HG02642 (cell line): ENCODE data around the gene APOM.
A peak's percentile ranks its signal among the peaks of the same experiment; 100 is the strongest.

Source experiments
- ATAC-seq: cut with Tn5 transposase; IDR thresholded peaks from one replicate; pipeline ENCODE4 v1.9.1; 2021; ENCODE audit warnings: mild to moderate bottlenecking; ENCODE audit not compliant: unreplicated experiment, poor library complexity

Gene APOM

DNA sequence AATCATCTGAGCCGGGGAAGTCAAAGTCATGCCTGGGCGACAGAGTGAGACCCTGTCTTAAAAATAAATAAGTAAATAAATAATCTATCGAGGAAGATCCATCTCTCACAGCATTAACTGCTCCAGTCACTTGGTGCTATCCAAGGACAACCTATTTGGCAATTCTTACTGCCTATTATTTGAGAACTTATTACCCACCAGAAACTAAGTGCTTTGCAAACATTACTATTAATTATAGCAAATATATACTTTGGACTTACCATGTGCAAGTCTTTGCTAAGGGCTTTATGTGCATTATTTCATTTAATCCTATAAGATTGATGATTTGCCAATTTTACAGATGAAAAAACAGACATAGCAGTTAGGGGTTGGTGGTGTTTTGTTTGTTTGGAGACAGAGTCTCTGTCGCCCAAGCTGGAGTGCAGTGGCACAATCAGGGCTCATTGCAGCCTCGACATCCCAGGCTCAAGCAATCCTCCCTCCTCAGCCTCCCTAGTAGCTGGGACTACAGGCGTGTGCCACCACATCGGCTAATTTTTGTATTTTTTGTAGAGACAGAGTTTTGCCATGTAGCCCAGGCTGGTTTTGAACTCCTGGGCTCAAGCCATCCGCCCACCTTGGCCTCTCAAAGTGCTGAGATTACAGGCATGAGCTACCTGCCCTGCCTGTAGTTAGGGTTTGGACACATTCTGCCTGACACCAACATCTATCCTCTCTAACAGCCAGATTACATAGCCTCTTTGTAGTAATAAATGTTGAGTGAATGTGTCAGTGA lies 933 bp upstream of the APOM start:
- no peak for ATAC-seq

DNA sequence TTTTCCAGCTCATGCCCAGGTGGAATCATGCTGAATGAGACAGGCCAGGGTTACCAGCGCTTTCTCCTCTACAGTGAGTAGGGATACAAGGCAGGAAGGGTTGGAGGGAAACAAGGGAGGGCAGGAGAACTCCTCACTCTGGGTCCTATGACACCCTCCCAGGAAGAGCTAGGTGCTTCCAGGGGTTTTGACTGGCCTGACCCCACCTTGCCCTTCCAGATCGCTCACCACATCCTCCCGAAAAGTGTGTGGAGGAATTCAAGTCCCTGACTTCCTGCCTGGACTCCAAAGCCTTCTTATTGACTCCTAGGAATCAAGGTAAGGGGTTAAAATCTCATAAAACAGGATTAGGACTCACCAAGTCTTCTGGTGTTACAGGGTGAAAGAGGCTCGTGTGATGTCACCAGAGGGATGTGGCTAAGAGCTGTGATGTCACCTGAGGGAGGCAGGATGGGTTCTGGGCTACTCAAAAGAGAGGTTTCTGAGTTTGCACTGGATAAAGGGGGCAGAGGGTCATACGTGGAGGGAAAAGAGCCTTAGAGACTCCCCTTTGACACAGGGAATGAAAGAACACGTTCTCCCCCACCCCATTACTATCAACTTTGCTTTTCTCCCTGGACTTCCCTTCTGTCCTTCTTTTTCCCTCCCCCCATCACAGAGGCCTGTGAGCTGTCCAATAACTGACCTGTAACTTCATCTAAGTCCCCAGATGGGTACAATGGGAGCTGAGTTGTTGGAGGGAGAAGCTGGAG lies 1.9 kb downstream of the APOM start:
- no peak for ATAC-seq

DNA sequence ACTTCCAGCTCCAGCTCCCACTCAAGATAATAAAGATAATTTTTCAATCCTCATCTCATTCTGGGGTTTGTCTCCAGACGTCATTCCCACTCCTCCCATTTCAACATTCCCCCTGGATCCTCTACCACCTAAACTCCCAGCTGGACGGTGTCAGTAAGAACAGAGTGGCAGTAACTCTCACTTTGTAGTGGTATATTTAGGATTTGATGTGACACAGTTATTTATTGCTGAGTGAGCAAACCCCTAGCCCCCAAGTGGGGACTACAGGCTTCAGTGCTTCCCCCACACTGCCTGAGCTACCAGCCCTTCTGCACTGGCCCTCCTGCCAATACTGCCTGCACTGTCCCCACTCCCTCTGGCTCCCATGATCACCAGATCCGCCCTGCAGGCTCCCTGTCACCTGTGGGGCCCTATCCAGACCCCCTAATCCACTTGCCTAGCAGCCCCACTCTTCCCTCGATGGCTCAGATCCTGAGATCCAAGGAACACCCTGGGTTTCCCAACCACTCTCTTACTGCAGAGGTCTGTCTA lies 2.5 kb downstream of the APOM start:
- no peak for ATAC-seq

GRCh38 chr6:31658983-31659648 lies 3.4 kb downstream of the APOM start:
- ATAC-seq = no peak

GRCh38 chr6:31659649-31660380 lies 4.1 kb downstream of the APOM start:
- no peak for ATAC-seq

- ATAC-seq = peak; percentile 50
Measured at GRCh38 chr6:31660381-31661261, 4.9 kb downstream of the APOM start, which contains the start of gene C6orf47. TSS of gene C6orf47 (minus strand) at chr6:31660778. CDS start at chr6:31659947, 831 bp downstream.

GRCh38 chr6:31661262-31662123 lies 5.8 kb downstream of the APOM start:
- ATAC-seq = no peak

GRCh38 chr6:31662124-31662723 lies 6.5 kb downstream of the APOM start:
- no peak for ATAC-seq

GRCh38 chr6:31663126-31663960 lies 7.6 kb downstream of the APOM start:
- ATAC-seq = no peak

DNA sequence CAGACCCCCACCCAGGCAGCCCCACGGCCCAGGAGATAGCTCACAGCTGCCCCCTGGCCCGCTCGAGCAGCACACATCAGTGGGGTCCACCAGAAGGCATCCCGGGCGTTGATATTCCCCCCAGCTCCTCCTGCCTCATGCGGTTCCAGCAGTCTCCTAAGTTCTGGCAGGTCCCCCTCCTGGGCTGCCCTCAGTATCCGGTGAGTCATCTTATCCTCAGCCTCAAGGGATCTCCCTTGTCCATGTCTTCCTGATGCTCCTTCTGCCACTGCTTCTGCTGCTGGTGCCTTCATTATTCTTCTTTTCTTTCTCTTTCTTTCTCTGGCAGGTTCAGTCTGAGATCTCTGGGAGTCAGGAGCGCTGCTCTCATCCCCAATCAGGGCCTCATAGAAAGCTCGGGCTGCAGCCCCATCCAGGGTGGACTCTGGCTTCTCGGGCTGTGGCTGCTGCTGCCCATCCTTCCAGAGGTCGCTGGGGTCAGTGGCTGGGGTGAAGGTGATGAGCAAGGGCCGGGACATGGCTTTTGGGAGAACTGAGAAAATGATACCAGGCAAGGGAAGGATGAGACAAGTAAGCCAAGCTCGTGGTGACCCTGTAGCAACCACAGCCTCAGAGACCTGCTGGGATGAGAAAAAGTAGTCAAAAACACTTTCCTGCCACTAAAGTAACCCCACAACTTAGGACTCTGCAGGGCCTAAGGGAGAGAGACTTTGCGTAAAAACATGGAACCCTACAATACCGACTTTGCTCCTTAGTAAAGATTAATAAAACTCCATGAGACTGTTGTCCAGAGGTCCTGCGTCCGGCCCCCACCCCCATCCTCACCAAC lies 8.5 kb downstream of the APOM start:
- ATAC-seq = no peak

GRCh38 chr6:31664790-31665500 lies 9.3 kb downstream of the APOM start, which contains the start of gene GPANK1:
TSS of gene GPANK1 (minus strand) at chr6:31664997. CDS start at chr6:31664478, 519 bp downstream.
- peak; percentile 34 for ATAC-seq

DNA sequence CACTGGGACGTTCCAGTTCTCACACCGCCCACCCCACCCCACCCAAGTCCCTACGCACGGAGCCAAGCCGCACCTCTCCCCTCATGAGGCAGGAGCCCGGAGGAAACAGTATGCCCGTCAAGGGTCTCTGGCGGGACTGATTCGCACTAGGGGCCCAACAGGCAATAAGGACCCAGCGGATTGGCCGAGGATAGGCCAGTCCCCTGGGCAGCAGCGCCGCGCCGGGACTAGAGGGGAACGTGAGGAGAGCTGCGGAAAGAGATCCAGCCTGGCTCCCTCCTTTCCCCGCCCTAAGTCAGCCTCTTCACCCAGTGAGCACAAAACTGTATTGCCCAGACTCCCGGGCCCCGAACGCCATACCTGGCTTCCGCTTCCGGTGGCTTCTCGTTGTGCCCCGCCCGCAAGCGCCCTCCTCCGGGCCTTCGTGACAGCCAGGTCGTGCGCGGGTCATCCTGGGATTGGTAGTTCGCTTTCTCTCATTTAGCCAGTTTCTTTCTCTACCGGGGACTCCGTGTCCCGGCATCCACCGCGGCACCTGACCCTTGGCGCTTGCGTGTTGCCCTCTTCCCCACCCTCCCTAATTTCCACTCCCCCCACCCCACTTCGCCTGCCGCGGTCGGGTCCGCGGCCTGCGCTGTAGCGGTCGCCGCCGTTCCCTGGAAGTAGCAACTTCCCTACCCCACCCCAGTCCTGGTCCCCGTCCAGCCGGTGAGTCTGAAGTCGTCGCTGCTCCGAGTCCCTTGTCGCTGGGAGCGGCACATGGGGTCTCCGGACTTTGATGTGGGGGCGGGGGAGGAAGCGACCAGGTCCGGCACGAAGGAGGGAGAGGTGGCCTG lies 10.0 kb downstream of the APOM start, which contains the start of gene CSNK2B:
CSNK2B (plus strand) TSS at position 580 of the 836 bp plus-strand sequence. CDS start 752 bp downstream, outside the sequence.
- ATAC-seq = peak; percentile 81

- no peak for ATAC-seq
Measured at GRCh38 chr6:31666337-31666965, 10.8 kb downstream of the APOM start.

GRCh38 chr6:31669676-31670075 lies 14.0 kb downstream of the APOM start, which contains the start of gene LY6G5B:
TSS of gene LY6G5B (plus strand) at chr6:31669976. CDS start at chr6:31670951, 975 bp downstream.
- ATAC-seq = no peak
